SK-N-SH (cell line): ENCODE data around the gene ANKRD11.

Experiments used
- RAD21 ChIP-seq: IDR thresholded peaks from 2 replicates; pipeline ENCODE4 v1.6.1; 2012; ENCODE audit warnings: mild to moderate bottlenecking, low read length
- TF ChIP-seq, protein P1 (sequence below): IDR thresholded peaks from 2 replicates; pipeline ENCODE4 v1.6.1; 2012; ENCODE audit warnings: mild to moderate bottlenecking, low read depth, low read length, moderate library complexity
- TF ChIP-seq, protein P2 (sequence below): fragments of 200-600 bp; sonication (generic); IDR thresholded peaks from 2 replicates; pipeline ENCODE4 v1.6.1; 2017; ENCODE audit warnings: antibody characterized with exemption, mild to moderate bottlenecking, moderate library complexity

DNA sequence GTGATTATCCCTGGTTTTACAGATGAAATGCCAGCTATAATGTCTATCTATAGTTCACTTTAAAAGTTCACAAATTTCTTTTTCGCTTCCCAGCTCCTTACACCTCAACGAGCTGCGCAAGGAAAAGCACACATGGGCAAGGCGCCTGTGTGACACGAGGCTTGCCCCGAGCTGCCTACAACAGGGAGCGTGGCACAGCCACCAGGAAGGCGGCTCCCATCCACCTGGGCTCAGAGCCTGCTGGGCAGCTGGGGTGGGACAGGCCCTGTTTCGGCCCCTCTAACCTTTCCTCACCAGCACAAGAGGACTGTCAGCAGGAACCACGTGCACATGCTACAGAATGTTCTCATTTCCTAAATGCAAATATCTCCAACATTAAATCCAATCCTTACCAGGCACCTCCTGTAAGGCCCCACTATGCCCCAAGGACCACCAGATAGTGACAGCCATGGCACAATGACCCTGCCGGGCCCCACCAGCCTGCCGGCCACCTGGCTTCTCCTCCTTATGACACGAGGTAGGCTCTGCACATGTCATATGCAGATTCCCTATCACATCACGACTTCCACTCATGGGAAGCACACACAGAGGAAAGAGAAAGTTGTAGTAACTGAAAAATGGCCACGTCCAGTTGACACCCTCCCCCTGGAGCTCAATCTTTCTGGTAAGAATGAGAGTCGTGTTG, 180.8 kb downstream of the ANKRD11 start:
- TF ChIP-seq, protein P1, sequence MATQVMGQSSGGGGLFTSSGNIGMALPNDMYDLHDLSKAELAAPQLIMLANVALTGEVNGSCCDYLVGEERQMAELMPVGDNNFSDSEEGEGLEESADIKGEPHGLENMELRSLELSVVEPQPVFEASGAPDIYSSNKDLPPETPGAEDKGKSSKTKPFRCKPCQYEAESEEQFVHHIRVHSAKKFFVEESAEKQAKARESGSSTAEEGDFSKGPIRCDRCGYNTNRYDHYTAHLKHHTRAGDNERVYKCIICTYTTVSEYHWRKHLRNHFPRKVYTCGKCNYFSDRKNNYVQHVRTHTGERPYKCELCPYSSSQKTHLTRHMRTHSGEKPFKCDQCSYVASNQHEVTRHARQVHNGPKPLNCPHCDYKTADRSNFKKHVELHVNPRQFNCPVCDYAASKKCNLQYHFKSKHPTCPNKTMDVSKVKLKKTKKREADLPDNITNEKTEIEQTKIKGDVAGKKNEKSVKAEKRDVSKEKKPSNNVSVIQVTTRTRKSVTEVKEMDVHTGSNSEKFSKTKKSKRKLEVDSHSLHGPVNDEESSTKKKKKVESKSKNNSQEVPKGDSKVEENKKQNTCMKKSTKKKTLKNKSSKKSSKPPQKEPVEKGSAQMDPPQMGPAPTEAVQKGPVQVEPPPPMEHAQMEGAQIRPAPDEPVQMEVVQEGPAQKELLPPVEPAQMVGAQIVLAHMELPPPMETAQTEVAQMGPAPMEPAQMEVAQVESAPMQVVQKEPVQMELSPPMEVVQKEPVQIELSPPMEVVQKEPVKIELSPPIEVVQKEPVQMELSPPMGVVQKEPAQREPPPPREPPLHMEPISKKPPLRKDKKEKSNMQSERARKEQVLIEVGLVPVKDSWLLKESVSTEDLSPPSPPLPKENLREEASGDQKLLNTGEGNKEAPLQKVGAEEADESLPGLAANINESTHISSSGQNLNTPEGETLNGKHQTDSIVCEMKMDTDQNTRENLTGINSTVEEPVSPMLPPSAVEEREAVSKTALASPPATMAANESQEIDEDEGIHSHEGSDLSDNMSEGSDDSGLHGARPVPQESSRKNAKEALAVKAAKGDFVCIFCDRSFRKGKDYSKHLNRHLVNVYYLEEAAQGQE: no peak
- TF ChIP-seq RAD21: no peak
- TF ChIP-seq, protein P2, sequence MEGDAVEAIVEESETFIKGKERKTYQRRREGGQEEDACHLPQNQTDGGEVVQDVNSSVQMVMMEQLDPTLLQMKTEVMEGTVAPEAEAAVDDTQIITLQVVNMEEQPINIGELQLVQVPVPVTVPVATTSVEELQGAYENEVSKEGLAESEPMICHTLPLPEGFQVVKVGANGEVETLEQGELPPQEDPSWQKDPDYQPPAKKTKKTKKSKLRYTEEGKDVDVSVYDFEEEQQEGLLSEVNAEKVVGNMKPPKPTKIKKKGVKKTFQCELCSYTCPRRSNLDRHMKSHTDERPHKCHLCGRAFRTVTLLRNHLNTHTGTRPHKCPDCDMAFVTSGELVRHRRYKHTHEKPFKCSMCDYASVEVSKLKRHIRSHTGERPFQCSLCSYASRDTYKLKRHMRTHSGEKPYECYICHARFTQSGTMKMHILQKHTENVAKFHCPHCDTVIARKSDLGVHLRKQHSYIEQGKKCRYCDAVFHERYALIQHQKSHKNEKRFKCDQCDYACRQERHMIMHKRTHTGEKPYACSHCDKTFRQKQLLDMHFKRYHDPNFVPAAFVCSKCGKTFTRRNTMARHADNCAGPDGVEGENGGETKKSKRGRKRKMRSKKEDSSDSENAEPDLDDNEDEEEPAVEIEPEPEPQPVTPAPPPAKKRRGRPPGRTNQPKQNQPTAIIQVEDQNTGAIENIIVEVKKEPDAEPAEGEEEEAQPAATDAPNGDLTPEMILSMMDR: no peak
